ENCODE data around the gene HBZ. TPM values are rescaled to one million over a fixed set of nuclear protein-coding genes. Genes with fewer than 3 reads are reported as not detected.

The HBZ gene
- total RNA-seq, 2 experiments from 2014 or later = not detected

DNA sequence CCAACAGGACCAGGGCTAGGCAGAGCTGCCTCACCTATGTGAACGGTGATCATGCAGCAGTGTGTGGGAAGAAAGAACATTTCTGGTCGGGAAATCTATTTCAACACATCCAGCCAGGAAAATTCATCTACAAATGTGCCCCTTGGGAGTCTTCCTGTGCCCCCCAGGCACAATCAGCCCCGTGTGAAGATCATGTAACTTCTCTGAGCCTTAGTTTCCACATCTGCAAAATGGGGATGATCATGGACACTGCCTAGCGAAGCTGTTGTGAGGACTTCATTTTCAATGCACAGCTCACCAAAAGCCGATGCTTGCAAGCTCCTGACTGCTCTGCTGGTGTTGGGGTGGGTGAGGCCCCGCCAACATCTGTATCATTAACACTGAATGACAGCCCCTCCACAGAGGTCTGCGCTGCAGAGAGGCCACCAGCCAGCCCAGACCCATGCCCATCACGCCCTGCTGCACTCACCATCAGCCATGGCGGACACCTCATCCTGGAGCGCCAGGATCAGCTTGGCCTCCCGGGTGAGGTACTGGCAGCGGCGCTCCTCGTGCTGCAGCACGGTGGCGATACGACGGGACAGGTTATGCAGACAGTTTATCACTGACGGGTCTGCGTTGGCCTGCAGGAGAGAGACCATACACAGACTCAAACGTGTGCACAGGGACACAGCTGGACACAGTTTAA, 40.1 kb upstream of the HBZ start:
- no TSS peak for BruUV-seq (replicated peaks)
- Histone ChIP-seq H3K9me3 (ENCODE audit: low read length) (no peaks in the 10 kb centered on the region), H3K27ac (ENCODE audit: low read depth, low read length, poor library complexity, severe bottlenecking) (no peak overlapping the region), H2AFZ (ENCODE audit: low read length) (no peak overlapping the region), H3K4me1 (ENCODE audit: insufficient read depth, low read length, poor library complexity, severe bottlenecking) (no peaks in the 10 kb centered on the region), H3K4me3 (ENCODE audit: low read depth, low read length, poor library complexity, severe bottlenecking) (no peak overlapping the region), H3K36me3 (ENCODE audit: insufficient read depth, low read length) (peaks cover 50% of the 10 kb centered on the region), H4K20me1 (ENCODE audit: insufficient read depth, low read length) (no peaks in the 10 kb centered on the region), H3K79me2 (ENCODE audit: insufficient read depth, low read depth, low read length) (no peaks in the 10 kb centered on the region), H3K9me2 (ENCODE audit: insufficient read depth, low read length) (no peaks in the 10 kb centered on the region), H3K4me2 (ENCODE audit: low read length) (no peak overlapping the region)
- POLR2A ChIA-PET = interaction anchor here (0.6 kb wide), 1 partner anchor 108 kb away, joined by 3 read pairs; no protein-coding TSS in a partner anchor
- intact Hi-C loops (cut with micrococcal nuclease; ENCODE audit: unreplicated experiment) = no loop called here
- DNase-seq (ENCODE audit: low spot score) = no peak
- CTCF ChIA-PET (ENCODE audit: unreplicated experiment) = no interaction called here
- TF ChIP-seq, protein P1, sequence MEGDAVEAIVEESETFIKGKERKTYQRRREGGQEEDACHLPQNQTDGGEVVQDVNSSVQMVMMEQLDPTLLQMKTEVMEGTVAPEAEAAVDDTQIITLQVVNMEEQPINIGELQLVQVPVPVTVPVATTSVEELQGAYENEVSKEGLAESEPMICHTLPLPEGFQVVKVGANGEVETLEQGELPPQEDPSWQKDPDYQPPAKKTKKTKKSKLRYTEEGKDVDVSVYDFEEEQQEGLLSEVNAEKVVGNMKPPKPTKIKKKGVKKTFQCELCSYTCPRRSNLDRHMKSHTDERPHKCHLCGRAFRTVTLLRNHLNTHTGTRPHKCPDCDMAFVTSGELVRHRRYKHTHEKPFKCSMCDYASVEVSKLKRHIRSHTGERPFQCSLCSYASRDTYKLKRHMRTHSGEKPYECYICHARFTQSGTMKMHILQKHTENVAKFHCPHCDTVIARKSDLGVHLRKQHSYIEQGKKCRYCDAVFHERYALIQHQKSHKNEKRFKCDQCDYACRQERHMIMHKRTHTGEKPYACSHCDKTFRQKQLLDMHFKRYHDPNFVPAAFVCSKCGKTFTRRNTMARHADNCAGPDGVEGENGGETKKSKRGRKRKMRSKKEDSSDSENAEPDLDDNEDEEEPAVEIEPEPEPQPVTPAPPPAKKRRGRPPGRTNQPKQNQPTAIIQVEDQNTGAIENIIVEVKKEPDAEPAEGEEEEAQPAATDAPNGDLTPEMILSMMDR (conservative IDR thresholded peaks at IDR 0.05; ENCODE audit: low read length) = no peak
- no peak for TF ChIP-seq EZH2phosphoT487 (IDR thresholded peaks at IDR 0.05; ENCODE audit: borderline replicate concordance, low read depth, low read length)

DNA sequence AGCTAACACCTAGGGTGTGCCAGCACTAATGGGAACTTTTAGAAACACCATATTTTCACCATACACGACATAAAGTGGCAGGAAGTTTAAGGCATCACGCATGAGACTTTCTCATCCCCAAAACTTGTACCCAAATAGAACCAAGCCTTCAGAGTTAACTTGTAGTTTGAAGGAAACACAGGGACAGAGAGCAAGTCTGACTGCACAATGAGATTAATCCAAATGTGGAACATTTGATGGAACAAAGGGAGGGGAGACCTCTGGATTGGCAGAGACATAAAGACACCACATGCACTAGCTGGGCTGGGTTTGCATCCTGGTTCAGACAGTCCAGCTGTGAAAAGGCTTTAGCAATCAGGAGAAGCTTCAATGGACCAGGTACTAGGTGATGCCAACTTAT, 38.1 kb upstream of the HBZ start:
- DNase-seq (ENCODE audit: low spot score) = no peak
- H3K9me3 ChIP-seq (ENCODE audit: low read length) = no peaks in the 10 kb centered on the region
- POLR2A ChIA-PET = interaction anchor here (0.5 kb wide), 1 partner anchor 108 kb away, joined by 7 read pairs; no protein-coding TSS in a partner anchor
- H3K4me2 ChIP-seq (ENCODE audit: low read length) = no peak overlapping the region
- no peaks in the 10 kb centered on the region for H3K4me1 ChIP-seq (ENCODE audit: insufficient read depth, low read length, poor library complexity, severe bottlenecking)
- no TSS peak for BruUV-seq (replicated peaks)
- no peak overlapping the region for H2AFZ ChIP-seq (ENCODE audit: low read length)
- H3K36me3 ChIP-seq (ENCODE audit: insufficient read depth, low read length) = peaks cover 55% of the 10 kb centered on the region
- no peaks in the 10 kb centered on the region for H3K79me2 ChIP-seq (ENCODE audit: insufficient read depth, low read depth, low read length)
- no peak overlapping the region for H3K4me3 ChIP-seq (ENCODE audit: low read depth, low read length, poor library complexity, severe bottlenecking)
- no peak for TF ChIP-seq EZH2phosphoT487 (IDR thresholded peaks at IDR 0.05; ENCODE audit: borderline replicate concordance, low read depth, low read length)
- TF ChIP-seq, protein P1 (conservative IDR thresholded peaks at IDR 0.05; ENCODE audit: low read length) = no peak
- CTCF ChIA-PET (ENCODE audit: unreplicated experiment) = no interaction called here
- no peak overlapping the region for H3K27ac ChIP-seq (ENCODE audit: low read depth, low read length, poor library complexity, severe bottlenecking)
- intact Hi-C loops (cut with micrococcal nuclease; ENCODE audit: unreplicated experiment) = no loop called here
- H4K20me1 ChIP-seq (ENCODE audit: insufficient read depth, low read length) = no peaks in the 10 kb centered on the region
- no peaks in the 10 kb centered on the region for H3K9me2 ChIP-seq (ENCODE audit: insufficient read depth, low read length)

DNA sequence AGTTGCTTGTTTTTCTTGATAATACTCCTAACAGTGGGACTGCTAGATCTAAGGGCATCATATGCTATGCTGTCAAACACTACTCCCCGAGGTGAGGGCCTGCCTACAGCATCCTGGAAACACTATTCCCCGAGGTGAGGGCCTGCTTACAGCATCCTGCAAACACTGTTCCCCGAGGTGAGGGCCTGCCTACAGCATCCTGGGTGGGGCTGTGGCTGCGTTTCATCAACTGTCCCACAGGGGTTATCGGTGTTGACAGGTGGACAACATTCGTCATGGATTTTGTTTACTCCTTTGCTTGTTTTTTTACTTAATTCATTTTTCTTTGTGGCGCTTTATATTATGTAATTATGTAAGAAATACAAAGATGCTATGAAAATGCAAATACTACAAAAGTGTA, 36.4 kb upstream of the HBZ start:
- Histone ChIP-seq H3K79me2 (ENCODE audit: insufficient read depth, low read depth, low read length) (no peaks in the 10 kb centered on the region), H3K4me3 (ENCODE audit: low read depth, low read length, poor library complexity, severe bottlenecking) (no peak overlapping the region), H3K36me3 (ENCODE audit: insufficient read depth, low read length) (peaks cover 50% of the 10 kb centered on the region), H3K4me1 (ENCODE audit: insufficient read depth, low read length, poor library complexity, severe bottlenecking) (no peaks in the 10 kb centered on the region), H2AFZ (ENCODE audit: low read length) (no peak overlapping the region), H3K9me2 (ENCODE audit: insufficient read depth, low read length) (no peaks in the 10 kb centered on the region), H3K4me2 (ENCODE audit: low read length) (no peak overlapping the region), H4K20me1 (ENCODE audit: insufficient read depth, low read length) (no peaks in the 10 kb centered on the region; the same call in 1 of the 2 replicates), H3K27ac (ENCODE audit: low read depth, low read length, poor library complexity, severe bottlenecking) (no peak overlapping the region), H3K9me3 (ENCODE audit: low read length) (no peaks in the 10 kb centered on the region)
- no peak for DNase-seq (ENCODE audit: low spot score)
- no TSS peak for BruUV-seq (replicated peaks)
- no peak for TF ChIP-seq EZH2phosphoT487 (IDR thresholded peaks at IDR 0.05; ENCODE audit: borderline replicate concordance, low read depth, low read length)
- TF ChIP-seq, protein P1 (conservative IDR thresholded peaks at IDR 0.05; ENCODE audit: low read length) = no peak
- intact Hi-C loops (cut with micrococcal nuclease; ENCODE audit: unreplicated experiment) = no loop called here
- ChIA-PET CTCF (ENCODE audit: unreplicated experiment) (no interaction called here), POLR2A (no interaction called here)

Measured in OCI-LY7 (cell line).